KOPT-K1 (cell line): ENCODE data around the gene HRAS.

Experiments
- H3K27ac ChIP-seq: fragments of 200-600 bp; sonication (generic); 2 replicates; pipeline ENCODE4 v1.5.1; 2016; ENCODE audit warnings: antibody characterized with exemption, mild to moderate bottlenecking, low read depth, low read length; ENCODE audit not compliant: poor library complexity, severe bottlenecking
- H3K36me3 ChIP-seq: fragments of 200-600 bp; sonication (generic); 2 replicates; pipeline ENCODE4 v1.5.1; 2017; ENCODE audit warnings: antibody characterized with exemption, mild to moderate bottlenecking, low read length, moderate library complexity; ENCODE audit not compliant: insufficient read depth
- H3K9me3 ChIP-seq: fragments of 200-600 bp; sonication (generic); 2 replicates; pipeline ENCODE4 v1.5.1; 2017; ENCODE audit warnings: antibody characterized with exemption, low read length, mild to moderate bottlenecking; ENCODE audit not compliant: insufficient read depth, poor library complexity, severe bottlenecking

HRAS gene

GRCh38 chr11:573146-573759 lies 37.9 kb upstream of the HRAS start:
- no peak overlapping the region for H3K27ac ChIP-seq
- no peaks in the 10 kb centered on the region for H3K9me3 ChIP-seq
- no peaks in the 10 kb centered on the region for H3K36me3 ChIP-seq

DNA sequence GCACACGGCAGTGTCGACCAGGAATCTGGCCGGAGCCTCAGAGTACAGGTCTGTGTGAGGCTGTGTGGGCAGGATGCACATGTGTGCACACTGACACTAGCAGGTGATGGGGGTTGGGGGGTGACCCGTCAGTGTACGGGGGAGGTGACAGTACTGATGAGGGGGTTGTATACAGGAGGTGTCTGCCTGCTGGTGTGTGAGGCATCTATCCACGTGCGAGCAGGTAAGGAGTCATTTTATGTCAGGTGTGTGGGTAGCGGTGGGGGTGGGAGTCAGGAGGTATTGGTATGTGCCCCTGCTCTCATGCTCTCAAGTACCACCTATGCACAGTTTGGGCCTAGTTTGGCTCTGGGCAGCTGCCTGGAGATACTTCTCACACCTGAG lies 36.4 kb upstream of the HRAS start:
- no peaks in the 10 kb centered on the region for H3K36me3 ChIP-seq
- no peak overlapping the region for H3K27ac ChIP-seq
- no peaks in the 10 kb centered on the region for H3K9me3 ChIP-seq

DNA sequence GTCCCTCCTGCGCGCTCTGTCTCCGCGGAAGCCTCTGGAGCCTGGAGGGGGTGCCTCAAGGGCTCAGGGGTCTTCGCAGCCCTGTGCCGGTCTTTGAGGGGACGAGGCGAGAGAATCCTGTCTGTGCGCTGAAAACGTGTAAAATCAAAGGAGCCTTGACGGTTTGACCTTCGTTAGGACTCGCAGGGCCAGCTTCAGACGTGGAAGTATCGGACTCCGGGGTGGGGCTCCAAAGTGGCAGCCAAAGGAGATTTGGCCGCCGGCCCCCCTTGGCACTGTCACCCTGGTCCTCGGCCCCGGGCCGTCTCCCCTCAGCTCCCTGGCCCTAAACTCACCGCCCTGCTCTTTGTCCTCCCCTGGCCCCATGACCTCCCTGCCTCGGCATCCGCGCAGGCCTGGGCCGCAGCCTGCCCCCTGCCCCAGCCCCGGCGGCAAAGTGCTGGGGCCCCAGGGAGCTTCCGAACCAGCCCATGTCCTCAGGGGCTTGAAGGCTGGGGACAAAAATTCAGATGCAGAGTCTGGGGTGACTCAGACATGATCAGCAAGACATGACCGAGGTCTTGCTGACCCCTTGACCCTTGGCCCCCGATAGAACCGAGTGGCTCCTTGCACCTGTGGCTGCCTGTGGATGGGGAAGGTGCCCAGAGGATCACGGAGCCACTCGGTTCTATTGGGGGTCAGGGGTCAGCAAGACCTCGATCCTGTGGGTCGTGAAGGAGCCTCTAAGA lies 33.9 kb upstream of the HRAS start:
- peaks cover 5% of the 10 kb centered on the region; the same call in 1 of the 2 replicates for H3K36me3 ChIP-seq
- H3K27ac ChIP-seq = peak overlapping the region; percentile 79
- H3K9me3 ChIP-seq = no peaks in the 10 kb centered on the region

DNA sequence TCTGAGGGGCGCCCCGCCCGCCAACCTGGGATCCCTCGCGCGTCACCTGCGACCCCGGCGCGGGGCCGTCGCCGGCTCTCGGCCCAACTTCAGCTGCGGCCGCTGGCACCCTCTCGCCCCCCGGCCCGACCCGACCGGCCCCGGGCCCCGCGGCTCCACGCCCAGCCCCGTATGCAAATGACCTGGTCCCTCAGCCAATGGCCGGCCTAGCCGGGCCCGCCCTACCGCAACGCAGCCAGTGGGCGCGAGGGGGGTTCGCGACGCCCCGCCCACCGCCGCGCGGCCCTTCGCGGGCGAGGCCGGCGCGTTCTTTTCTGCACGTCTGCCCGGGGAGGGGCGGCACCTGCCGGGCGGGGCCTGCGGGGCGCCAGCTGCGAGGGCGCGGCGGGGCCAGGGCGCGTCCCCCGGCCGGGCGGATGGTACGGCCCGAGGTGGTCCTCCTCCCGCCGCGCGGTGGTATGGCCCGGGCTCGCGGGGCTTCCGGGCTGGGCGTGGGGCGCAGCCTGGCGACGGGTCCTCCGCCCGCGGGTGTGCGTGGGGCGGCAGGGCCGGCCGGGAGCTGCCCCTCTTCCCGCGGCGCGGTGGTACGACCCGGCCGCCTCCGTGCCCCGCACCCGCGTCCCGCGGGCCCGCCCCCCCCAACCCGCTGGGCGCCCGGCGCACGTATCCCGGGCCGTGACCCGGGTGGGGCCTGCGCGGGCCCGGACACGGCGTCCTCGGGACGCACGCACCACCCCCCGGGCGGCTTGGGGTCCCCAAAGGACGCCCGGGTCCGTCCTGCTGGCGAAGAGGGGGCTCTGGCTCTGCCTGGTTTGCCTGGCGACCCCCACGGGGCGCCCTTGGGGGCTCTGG lies 33.2 kb upstream of the HRAS start:
- H3K36me3 ChIP-seq = peaks cover 5% of the 10 kb centered on the region; the same call in 1 of the 2 replicates
- H3K27ac ChIP-seq = peak overlapping the region; percentile 79

GRCh38 chr11:567629-568292 lies 32.4 kb upstream of the HRAS start:
- H3K27ac ChIP-seq = peak overlapping the region; percentile 79
- H3K9me3 ChIP-seq = no peaks in the 10 kb centered on the region
- H3K36me3 ChIP-seq = peaks cover 5% of the 10 kb centered on the region; the same call in 1 of the 2 replicates

More for the DNA sequence above, 33.2 kb upstream of the HRAS start:
- no peaks in the 10 kb centered on the region for H3K9me3 ChIP-seq

GRCh38 chr11:567011-567628 lies 31.7 kb upstream of the HRAS start:
- Histone ChIP-seq H3K27ac (peak overlapping the region; percentile 79), H3K9me3 (no peaks in the 10 kb centered on the region), H3K36me3 (peaks cover 5% of the 10 kb centered on the region; the same call in 1 of the 2 replicates)

DNA sequence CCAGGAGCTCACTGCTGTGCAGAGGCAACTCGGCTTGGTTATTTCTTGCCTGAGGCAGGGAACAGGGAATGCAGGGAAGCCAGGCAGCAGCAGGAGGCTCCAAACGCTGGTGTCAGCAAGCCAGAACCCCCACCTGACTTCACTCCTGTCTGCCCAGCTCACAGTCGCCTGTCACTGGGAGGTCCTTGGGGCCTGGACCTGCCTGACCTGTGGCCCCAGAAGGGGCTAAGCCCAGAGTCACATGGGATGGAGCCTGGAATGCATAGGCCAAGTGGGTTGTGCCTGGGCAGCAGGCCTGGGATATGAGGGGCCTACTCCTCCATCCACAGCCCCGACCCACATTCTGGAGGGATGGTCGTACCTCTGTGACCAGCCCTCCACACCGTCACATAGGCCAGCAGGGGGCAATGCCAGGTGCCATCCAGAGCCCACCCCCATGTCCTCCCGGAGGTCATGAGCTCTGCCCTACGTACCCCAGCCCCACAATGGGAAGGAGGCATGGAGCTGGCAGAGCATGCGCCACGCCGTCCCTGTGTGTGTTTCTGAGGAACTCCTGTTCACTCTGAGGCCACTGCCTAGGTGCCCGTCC lies 30.6 kb upstream of the HRAS start:
- peaks cover 5% of the 10 kb centered on the region; the same call in 1 of the 2 replicates for H3K36me3 ChIP-seq
- no peak overlapping the region for H3K27ac ChIP-seq
- no peaks in the 10 kb centered on the region for H3K9me3 ChIP-seq

DNA sequence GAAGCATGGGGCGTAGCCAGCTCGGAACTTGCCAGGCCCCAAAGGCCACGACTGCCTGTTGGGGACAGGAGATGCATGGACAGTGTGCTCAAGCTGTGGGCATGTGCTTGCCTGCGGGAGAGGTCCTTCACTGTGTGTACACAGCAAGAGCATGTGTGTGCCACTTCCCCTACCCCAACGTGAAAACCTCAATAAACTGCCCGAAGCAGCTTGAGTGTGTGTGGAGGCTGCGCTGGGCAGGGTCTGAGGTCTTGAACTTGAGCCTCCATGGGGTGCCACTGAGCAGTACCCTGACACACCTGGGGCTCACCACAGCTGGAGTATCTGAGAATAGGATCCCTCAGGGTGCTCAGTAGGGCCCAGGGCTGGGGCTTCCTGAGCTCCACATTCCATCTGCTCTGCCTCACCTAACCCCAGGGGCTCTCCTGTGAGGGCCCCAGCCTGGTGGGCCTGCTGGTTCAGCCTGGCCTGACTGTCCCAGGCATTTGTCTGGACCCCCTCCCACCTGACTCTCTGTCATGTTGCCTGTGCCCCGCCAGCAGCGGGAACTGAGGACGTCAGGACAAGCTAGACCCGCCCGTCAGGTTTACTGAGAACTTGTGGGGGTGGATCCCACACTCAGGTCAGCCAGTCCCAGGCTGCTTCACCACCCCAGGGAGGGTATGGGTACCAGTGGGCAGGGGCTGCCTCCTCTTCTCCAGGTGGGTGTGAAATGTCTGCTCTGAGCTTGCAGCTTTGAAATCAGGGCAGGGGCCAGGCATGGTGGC lies 28.6 kb upstream of the HRAS start:
- Histone ChIP-seq H3K27ac (no peak overlapping the region), H3K9me3 (no peaks in the 10 kb centered on the region), H3K36me3 (peaks cover 5% of the 10 kb centered on the region; the same call in 1 of the 2 replicates)

GRCh38 chr11:563066-563811 lies 27.9 kb upstream of the HRAS start:
- Histone ChIP-seq H3K36me3 (peaks cover 5% of the 10 kb centered on the region; the same call in 1 of the 2 replicates), H3K9me3 (no peaks in the 10 kb centered on the region), H3K27ac (no peak overlapping the region)

GRCh38 chr11:562046-562645 lies 26.8 kb upstream of the HRAS start:
- no peak overlapping the region for H3K27ac ChIP-seq
- peaks cover 5% of the 10 kb centered on the region; the same call in 1 of the 2 replicates for H3K36me3 ChIP-seq
- H3K9me3 ChIP-seq = no peaks in the 10 kb centered on the region

- no peaks in the 10 kb centered on the region for H3K9me3 ChIP-seq
- H3K36me3 ChIP-seq = peaks cover 3% of the 10 kb centered on the region; the same call in 1 of the 2 replicates
- peak overlapping the region; percentile 40 for H3K27ac ChIP-seq
Observed at GRCh38 chr11:561148-562003, 26.0 kb upstream of the HRAS start.
